Cardiac muscle cell (in vitro differentiated cells and primary cell): ENCODE measurements around the gene TMEM208. TPM values are rescaled to one million over a fixed set of nuclear protein-coding genes. Genes with fewer than 3 reads are reported as not detected.
A peak's percentile ranks its signal among the peaks of the same experiment; 100 is the strongest.

Source experiments
- DNase-seq, 2 donors: peaks; one replicate each; pipeline versions ENCODE4 v3.0.0 to v3.0.0-alpha.2; 2010 to 2017; ENCODE audit warnings: low read depth in 1 of 2, low spot score in 1 of 2
- H3K27ac ChIP-seq: fragments of 200-600 bp; sonication (generic); 2 replicates; pipeline ENCODE4 v1.5.1; 2016
- H3K27me3 ChIP-seq: fragments of 200-600 bp; sonication (generic); 2 replicates; pipeline ENCODE4 v1.6.0; 2016; ENCODE audit warnings: control low read depth
- H3K36me3 ChIP-seq: fragments of 200-600 bp; sonication (generic); 2 replicates; pipeline ENCODE4 v1.5.1; 2016; ENCODE audit warnings: control low read depth
- H3K4me1 ChIP-seq: fragments of 200-600 bp; sonication (generic); 2 replicates; pipeline ENCODE4 v1.8.1; 2017; ENCODE audit warnings: low read depth, mild to moderate bottlenecking, mixed run types
- H3K4me3 ChIP-seq: fragments of 200-600 bp; sonication (generic); 2 replicates; pipeline ENCODE4 v1.5.1; 2016; ENCODE audit warnings: mild to moderate bottlenecking
- H3K9me3 ChIP-seq: fragments of 200-600 bp; sonication (generic); 2 replicates; pipeline ENCODE4 v1.5.1; 2017; ENCODE audit warnings: low read depth, mild to moderate bottlenecking, control low read depth
- polyA plus RNA-seq: library from polyadenylated mRNA; unstranded; fragments of >200 nt; fragmentation: Nextera tagmentation; extraction: Ambion mirVana; gene quantifications from 2 replicates; pipeline ENCODE4 v1.2.1, GENCODE V29; 2016
- total RNA-seq: library from RNA; depleted of rRNA; stranded (reverse); fragments of >200 nt; gene quantifications from 2 replicates; pipeline ENCODE4 v1.2.3, GENCODE V29; 2016
- TF ChIP-seq, protein P1 (sequence below): IDR thresholded peaks from 2 replicates; pipeline ENCODE4 v1.5.1; 2012; ENCODE audit warnings: low read depth, mild to moderate bottlenecking, low read length

TMEM208 gene
- total and polyA plus RNA-seq, 2 experiments from 2014 or later: 29.6 to 89.0 TPM

DNA sequence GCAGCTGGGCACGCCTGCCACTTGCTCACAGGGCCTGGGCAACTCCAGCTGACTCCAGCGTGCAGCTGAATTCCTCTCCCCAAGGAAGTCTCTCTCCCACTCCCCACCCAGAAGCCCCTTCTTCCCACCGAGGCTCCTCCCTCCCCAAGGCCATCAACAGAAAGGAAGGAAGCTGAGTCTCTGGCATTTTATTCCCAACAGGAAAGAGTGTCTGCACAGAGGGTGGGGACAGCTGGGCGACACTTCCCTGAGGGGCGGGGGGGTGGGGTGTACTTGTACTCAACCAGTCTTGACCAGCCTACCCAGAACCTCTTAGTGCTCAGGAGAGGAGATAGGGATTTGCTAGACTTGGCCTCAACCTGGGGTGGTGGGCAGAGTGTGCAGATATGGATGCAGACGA is 36.9 kb upstream of the TMEM208 start, which contains the start of gene EXOC3L1:
Gene EXOC3L1 (minus strand): TSS at position 96 of the 400 bp plus-strand sequence. CDS start 460 bp downstream, outside the sequence.
- DNase-seq: no peak
- Histone ChIP-seq H3K27me3 (peaks cover 2% of the 10 kb centered on the region), H3K9me3 (no peaks in the 10 kb centered on the region), H3K4me1 (peaks cover 7% of the 10 kb centered on the region), H3K4me3 (no peak within 1 kb of the TSS), H3K36me3 (peaks cover 6% of the 10 kb centered on the region), H3K27ac (no peak within 1 kb of the TSS)
- TF ChIP-seq, protein P1, sequence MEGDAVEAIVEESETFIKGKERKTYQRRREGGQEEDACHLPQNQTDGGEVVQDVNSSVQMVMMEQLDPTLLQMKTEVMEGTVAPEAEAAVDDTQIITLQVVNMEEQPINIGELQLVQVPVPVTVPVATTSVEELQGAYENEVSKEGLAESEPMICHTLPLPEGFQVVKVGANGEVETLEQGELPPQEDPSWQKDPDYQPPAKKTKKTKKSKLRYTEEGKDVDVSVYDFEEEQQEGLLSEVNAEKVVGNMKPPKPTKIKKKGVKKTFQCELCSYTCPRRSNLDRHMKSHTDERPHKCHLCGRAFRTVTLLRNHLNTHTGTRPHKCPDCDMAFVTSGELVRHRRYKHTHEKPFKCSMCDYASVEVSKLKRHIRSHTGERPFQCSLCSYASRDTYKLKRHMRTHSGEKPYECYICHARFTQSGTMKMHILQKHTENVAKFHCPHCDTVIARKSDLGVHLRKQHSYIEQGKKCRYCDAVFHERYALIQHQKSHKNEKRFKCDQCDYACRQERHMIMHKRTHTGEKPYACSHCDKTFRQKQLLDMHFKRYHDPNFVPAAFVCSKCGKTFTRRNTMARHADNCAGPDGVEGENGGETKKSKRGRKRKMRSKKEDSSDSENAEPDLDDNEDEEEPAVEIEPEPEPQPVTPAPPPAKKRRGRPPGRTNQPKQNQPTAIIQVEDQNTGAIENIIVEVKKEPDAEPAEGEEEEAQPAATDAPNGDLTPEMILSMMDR: no peak

DNA sequence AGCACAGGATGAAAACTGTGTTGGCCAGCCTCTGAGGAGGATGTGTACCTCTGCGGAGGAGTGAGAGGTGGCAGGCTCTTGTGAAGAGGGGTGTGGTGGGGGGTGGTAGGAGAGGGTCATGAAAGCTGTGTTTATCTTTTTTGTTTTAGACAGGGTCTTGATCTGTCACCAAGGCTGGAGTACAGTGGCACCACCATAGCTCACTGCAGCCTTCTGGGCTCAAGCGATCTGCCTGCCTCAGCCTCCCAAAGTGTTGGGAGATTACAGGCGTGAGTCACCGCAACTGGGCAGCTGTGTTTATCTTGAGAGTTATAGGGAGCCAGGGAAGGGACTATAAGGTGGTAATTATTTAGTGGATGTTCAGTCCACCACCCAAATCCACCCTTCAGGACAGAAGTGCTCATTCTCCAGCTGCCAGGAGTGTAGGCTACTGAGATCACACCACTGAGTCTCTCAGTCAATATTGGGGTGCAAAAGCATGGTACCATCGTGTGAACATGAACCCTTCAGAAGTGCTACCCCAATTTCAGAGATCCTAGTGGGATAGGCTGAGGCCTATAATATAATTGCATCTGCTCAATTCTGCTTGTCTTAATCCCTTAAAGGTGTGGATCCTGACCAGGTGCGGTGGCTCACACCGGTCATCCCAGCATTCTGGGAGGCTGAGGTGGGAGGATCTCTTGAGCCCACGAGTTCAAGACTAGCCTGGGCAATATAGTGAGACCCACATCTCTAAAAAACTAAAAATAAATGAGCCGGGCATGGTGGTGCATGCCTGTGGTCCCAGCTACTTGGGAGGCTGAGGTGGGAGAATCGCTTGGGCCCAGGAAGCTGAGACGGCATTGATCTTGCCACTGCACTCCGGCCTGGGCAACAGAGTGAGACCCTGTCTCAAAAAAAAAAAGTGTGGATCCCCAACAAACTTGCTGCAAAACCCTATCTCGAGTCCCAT is 36.2 kb upstream of the TMEM208 start:
- DNase-seq: peak in 1 of 2 donors; percentile 37
- no peak overlapping the region for H3K27ac ChIP-seq
- peaks cover 12% of the 10 kb centered on the region for H3K36me3 ChIP-seq
- no peaks in the 10 kb centered on the region for H3K27me3 ChIP-seq
- TF ChIP-seq, protein P1: no peak
- no peaks in the 10 kb centered on the region for H3K9me3 ChIP-seq
- H3K4me1 ChIP-seq: peaks cover 7% of the 10 kb centered on the region
- no peak overlapping the region for H3K4me3 ChIP-seq

DNA sequence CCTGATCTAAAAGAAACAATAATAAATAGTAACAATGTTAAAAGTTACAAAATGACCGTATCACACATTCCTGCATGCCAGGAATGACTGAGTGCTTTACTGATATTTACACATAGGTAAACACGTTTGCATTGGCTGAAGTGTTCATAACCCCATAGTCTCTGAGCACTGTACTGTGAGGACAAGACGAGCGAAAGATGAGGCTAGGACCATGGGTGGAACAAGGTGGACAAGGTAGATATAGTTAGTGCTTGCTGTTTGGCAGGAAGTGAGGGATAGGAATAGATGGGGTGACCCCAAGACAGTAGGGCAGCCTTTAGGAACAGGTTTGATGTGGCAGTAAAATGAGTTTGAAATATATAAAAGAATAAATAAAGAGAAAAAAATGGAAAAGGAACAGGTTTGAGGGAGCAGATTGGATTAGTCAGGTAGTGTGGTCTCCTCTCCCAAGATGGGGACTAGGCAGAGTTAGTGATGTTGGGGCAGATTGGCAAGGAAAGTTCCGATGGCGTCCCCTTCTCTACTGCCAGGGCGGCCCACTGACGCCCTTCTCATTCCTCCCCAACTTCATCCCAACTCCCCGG is 35.4 kb upstream of the TMEM208 start:
- TF ChIP-seq, protein P1: no peak
- Histone ChIP-seq H3K4me3 (no peak overlapping the region), H3K4me1 (peaks cover 7% of the 10 kb centered on the region), H3K27ac (no peak overlapping the region), H3K36me3 (peaks cover 19% of the 10 kb centered on the region), H3K27me3 (no peaks in the 10 kb centered on the region), H3K9me3 (no peaks in the 10 kb centered on the region)
- DNase-seq: no peak

DNA sequence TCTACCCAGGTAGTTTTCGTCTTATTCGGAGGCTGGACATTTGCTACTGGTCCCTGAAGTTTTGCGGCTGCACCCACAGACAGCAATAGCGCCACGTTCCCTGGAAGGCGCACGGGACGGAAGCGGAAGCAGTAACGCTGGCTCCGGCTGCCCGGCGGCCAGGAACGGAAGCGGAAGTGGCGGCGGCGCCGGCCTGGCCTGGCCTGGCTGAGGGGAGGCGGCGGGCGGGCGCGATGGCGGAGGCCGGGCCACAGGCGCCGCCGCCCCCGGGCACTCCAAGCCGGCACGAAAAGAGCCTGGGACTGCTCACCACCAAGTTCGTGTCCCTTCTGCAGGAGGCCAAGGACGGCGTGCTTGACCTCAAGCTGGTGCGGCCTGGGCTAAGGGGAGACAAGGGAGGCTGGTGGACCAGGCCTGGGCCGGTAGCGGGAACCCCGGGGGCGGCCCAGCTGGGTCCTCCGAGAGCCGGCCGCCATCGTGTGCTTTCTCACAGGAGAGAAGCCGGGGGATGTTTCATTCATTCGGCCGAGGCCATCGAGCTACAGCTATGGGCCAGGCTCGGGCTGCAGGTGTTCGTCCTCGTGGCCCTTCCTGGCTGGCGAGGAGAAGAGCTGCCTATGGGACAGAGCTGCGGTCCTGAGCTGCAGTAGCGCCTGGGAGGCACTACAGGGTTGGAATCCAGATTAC is 34.8 kb upstream of the TMEM208 start, which contains the start of gene E2F4:
Gene E2F4 (plus strand): TSS at position 161 of the 687 bp plus-strand sequence. CDS start 73 bp downstream, at position 234.
- peak; percentile 95 to 96 for DNase-seq
- Histone ChIP-seq H3K4me3 (peak within 1 kb of the TSS; percentile 88), H3K27me3 (no peaks in the 10 kb centered on the region), H3K4me1 (peaks cover 7% of the 10 kb centered on the region), H3K9me3 (no peaks in the 10 kb centered on the region), H3K36me3 (peaks cover 25% of the 10 kb centered on the region), H3K27ac (peak within 1 kb of the TSS; percentile 67)
- TF ChIP-seq, protein P1: no peak

DNA sequence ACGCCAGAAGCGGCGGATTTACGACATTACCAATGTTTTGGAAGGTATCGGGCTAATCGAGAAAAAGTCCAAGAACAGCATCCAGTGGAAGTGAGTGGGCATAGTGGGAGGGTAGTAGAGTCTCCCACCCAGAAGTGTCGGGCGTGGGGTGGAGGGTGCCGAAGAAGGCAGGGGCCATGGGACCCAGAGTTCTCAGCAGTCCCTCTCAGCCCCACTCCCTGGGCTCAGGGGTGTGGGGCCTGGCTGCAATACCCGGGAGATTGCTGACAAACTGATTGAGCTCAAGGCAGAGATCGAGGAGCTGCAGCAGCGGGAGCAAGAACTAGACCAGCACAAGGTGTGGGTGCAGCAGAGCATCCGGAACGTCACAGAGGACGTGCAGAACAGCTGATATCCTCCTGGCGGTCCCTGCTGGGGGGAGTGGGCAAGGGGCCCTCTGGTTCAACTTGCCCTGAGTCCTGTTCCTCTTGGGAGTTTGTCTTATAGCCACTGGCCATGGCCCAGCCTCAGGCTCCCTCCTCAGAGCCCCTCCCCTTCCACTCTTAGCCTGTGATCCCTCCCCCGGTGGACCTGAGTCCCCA is 34.1 kb upstream of the TMEM208 start:
- Histone ChIP-seq H3K27ac (peak overlapping the region; percentile 67), H3K27me3 (no peaks in the 10 kb centered on the region)

More for the DNA sequence above, 34.1 kb upstream of the TMEM208 start:
- peaks cover 30% of the 10 kb centered on the region for H3K36me3 ChIP-seq
- H3K9me3 ChIP-seq: no peaks in the 10 kb centered on the region
- TF ChIP-seq, protein P1: no peak
- H3K4me1 ChIP-seq: peaks cover 7% of the 10 kb centered on the region
- H3K4me3 ChIP-seq: peak overlapping the region; percentile 88
- no peak for DNase-seq
